KBM-7 (cell line): Measurements from ENCODE around the gene CFAP210.

Source experiments
- DNase-seq: peaks from one replicate; pipeline ENCODE4 v3.0.0-alpha.2; 2015
- in situ Hi-C: fragments of 300-500 bp; cut with MboI; formaldehyde crosslinking; loops from 2 replicates; pipeline ENCODE4 v1.14.3; 2020; ENCODE audit warnings: low sequenced_read_pairs, low pct_unique_long_range_greater_than_20kb, mixed read lengths

CFAP210 gene

GRCh38 chr2:169683425-169684134 lies 10.6 kb downstream of the CFAP210 start:
- DNase-seq = no peak
- in situ Hi-C loops = no loop called here

GRCh38 chr2:169683054-169683424 lies 11.2 kb downstream of the CFAP210 start:
- DNase-seq = no peak
- in situ Hi-C loops = no loop called here

- no peak for DNase-seq
- in situ Hi-C loops = no loop called here
These were observed 17.4 kb downstream of the CFAP210 start for GRCh38 chr2:169676850-169677249.

- peak; percentile 49 for DNase-seq
- in situ Hi-C loops = no loop called here
These were observed 17.8 kb downstream of the CFAP210 start for GRCh38 chr2:169676357-169676756.

- peak; percentile 66 for DNase-seq
- in situ Hi-C loops = no loop called here
These were observed 20.3 kb downstream of the CFAP210 start for GRCh38 chr2:169673921-169674320.

GRCh38 chr2:169673106-169673505 lies 21.1 kb downstream of the CFAP210 start:
- in situ Hi-C loops = no loop called here
- no peak for DNase-seq

- in situ Hi-C loops = no loop called here
- peak; percentile 67 for DNase-seq
These were observed 21.8 kb downstream of the CFAP210 start for GRCh38 chr2:169672406-169672805.

- DNase-seq = no peak
- in situ Hi-C loops = no loop called here
These were observed 23.3 kb downstream of the CFAP210 start for GRCh38 chr2:169670937-169671336.

- no peak for DNase-seq
- in situ Hi-C loops = no loop called here
These were observed 24.0 kb downstream of the CFAP210 start for GRCh38 chr2:169670215-169670651.

GRCh38 chr2:169667583-169667982 lies 26.6 kb downstream of the CFAP210 start:
- no peak for DNase-seq
- in situ Hi-C loops = no loop called here

GRCh38 chr2:169664978-169665930 lies 29.0 kb downstream of the CFAP210 start:
- DNase-seq = peak; percentile 89
- in situ Hi-C loops = no loop called here

- DNase-seq = no peak
- in situ Hi-C loops = no loop called here
These were observed 29.6 kb downstream of the CFAP210 start for GRCh38 chr2:169664600-169664977.

GRCh38 chr2:169663247-169663646 lies 31.0 kb downstream of the CFAP210 start:
- no peak for DNase-seq
- in situ Hi-C loops = no loop called here

- no peak for DNase-seq
- in situ Hi-C loops = no loop called here
These were observed 31.5 kb downstream of the CFAP210 start for GRCh38 chr2:169662744-169663143.

- in situ Hi-C loops = no loop called here
- DNase-seq = no peak
These were observed 32.9 kb downstream of the CFAP210 start for GRCh38 chr2:169661265-169661664.

- in situ Hi-C loops = no loop called here
- DNase-seq = peak; percentile 86
These were observed 34.9 kb downstream of the CFAP210 start for GRCh38 chr2:169659320-169659719.

- in situ Hi-C loops = no loop called here
- no peak for DNase-seq
These were observed 35.3 kb downstream of the CFAP210 start for GRCh38 chr2:169658877-169659276.

- in situ Hi-C loops = no loop called here
- DNase-seq = peak; percentile 33
These were observed 38.0 kb downstream of the CFAP210 start for GRCh38 chr2:169656164-169656563.

- in situ Hi-C loops = no loop called here
- no peak for DNase-seq
These were observed 40.6 kb downstream of the CFAP210 start for GRCh38 chr2:169653636-169654035.

GRCh38 chr2:169649278-169649677 lies 44.9 kb downstream of the CFAP210 start:
- DNase-seq = no peak
- in situ Hi-C loops = no loop called here
